ENCODE measurements around the gene ZNFX1. TPM values are rescaled to one million over a fixed set of nuclear protein-coding genes. Genes with fewer than 3 reads are reported as not detected.
A peak's percentile ranks its signal among the peaks of the same experiment; 100 is the strongest.
"Not testable (repeated sequence)": the region's sequence is repeated elsewhere in the genome, so short reads cannot be mapped to it uniquely, and the experiment has no call there.

ZNFX1 gene
- total RNA-seq, 1 donor from 2014 or later, result 10.4 TPM

DNA sequence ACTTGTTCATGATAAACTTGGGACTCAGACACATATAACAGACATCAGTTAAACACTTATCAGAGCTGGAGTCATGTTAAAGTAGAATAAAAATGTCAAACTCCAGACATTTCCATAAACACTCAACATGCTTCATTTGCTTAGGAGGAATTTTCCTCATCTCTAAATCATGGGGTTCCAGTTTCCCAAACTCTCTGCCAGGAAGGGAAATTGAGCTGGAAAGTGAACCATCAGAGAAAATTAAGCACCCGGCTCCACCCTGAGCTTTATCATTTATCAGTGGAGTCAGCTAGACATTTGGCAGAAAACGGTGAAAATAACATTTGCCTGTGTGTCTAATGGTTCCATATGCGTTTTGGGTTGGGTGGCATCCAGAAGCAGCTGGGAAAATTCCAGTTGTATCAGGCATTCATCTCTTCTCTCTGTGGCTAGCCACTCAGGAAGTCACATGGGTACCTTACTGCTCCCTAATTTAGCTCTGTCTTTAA lies 25.3 kb upstream of the ZNFX1 start:
- Mint-ChIP-seq H3K9me3 (no peaks in the 10 kb centered on the region), H3K4me3 (no peak overlapping the region), H3K27ac (ENCODE audit: unreplicated experiment) (no peak overlapping the region), H3K27me3 (ENCODE audit: low read depth) (no peaks in the 10 kb centered on the region), H3K4me1 (no peaks in the 10 kb centered on the region), H3K36me3 (ENCODE audit: low read depth) (no peaks in the 10 kb centered on the region)
- no peak for DNase-seq (ENCODE audit: low read depth, low spot score)
- TF ChIP-seq, protein P1, sequence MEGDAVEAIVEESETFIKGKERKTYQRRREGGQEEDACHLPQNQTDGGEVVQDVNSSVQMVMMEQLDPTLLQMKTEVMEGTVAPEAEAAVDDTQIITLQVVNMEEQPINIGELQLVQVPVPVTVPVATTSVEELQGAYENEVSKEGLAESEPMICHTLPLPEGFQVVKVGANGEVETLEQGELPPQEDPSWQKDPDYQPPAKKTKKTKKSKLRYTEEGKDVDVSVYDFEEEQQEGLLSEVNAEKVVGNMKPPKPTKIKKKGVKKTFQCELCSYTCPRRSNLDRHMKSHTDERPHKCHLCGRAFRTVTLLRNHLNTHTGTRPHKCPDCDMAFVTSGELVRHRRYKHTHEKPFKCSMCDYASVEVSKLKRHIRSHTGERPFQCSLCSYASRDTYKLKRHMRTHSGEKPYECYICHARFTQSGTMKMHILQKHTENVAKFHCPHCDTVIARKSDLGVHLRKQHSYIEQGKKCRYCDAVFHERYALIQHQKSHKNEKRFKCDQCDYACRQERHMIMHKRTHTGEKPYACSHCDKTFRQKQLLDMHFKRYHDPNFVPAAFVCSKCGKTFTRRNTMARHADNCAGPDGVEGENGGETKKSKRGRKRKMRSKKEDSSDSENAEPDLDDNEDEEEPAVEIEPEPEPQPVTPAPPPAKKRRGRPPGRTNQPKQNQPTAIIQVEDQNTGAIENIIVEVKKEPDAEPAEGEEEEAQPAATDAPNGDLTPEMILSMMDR (conservative IDR thresholded peaks at IDR 0.05), result no peak

DNA sequence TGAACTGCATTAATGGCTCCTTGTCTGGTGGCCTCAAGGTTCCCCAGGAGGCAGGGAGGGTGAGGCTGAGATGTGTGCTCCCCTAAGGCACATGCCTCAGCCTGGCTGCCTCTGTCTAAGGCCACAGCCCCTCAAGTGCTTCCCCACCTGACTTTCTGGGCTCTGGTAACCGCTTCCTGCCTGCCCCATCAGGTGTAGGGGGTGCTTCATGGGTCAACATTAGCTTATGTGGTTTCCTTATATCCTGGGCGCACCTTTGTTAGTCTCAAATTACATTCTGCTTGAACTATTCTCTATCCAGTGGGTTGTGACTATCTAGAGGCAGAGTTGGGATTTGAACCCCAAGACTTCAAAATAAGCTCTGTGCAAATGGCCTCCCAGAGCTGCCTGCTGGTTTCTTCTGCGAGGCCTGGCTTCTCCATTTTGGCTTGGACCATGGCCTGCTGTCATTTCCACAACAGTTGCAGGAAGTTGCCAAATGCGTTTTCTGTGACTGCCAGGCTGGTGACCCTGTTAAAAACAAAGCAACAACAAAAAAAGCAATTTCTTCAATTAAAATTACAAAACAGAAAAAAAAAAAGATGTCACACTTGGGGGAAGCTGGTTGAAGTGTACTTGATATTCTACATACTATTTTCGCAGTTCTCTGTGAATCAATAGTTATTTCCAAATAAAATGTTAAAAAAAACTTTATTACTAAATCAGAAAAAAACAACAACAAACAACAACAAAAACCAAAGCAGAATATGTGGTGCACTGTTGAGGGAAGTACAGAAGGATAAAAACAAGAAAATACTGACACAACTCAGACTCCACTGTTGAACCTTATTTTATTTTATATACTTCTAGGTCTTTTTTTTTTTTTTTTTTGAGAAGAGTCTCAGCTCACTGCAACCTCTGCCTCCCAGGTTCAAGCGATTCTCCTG lies 20.0 kb upstream of the ZNFX1 start:
- no peaks in the 10 kb centered on the region for H3K9me3 Mint-ChIP-seq

DNA sequence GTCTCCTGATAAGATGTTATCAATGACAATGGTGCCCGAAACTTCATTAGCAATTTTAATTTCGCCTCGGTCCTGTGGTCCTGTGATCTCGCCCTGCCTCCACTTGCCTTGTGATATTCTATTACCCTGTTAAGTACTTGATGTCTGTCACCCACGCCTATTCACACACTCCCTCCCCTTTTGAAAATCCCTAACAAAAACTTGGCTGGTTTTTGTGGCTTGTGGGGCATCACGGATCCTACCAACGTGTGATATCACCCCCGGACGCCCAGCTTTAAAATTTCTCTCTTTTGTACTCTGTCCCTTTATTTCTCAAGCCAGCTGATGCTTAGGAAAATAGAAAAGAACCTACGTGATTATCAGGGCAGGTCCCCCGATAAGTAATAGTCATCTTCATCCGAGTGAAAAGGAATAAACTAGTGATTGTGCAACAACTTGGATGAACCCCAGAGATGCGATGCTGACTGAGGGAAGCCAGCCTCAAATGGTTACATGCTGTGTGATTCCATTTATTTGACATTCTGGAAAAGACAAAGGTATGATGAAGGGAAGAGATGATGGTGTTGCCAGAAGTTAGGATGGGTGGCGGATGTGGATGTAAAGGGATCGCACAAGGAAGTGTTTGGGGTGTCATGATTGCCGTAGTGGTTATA lies 16.3 kb upstream of the ZNFX1 start:
- peaks cover 28% of the 10 kb centered on the region for H3K36me3 Mint-ChIP-seq (ENCODE audit: low read depth)
- H3K9me3 Mint-ChIP-seq; DNase-seq (ENCODE audit: low read depth, low spot score); H3K27me3 Mint-ChIP-seq (ENCODE audit: low read depth); H3K4me3 Mint-ChIP-seq: not testable (repeated sequence)
- H3K27ac Mint-ChIP-seq (ENCODE audit: unreplicated experiment), result peak overlapping the region; percentile 46
- peaks cover 18% of the 10 kb centered on the region for H3K4me1 Mint-ChIP-seq

More for the DNA sequence above, 20.0 kb upstream of the ZNFX1 start:
- no peak for DNase-seq (ENCODE audit: low read depth, low spot score)
- Mint-ChIP-seq H3K27me3 (ENCODE audit: low read depth) (no peaks in the 10 kb centered on the region), H3K27ac (ENCODE audit: unreplicated experiment) (no peak overlapping the region), H3K4me3 (no peak overlapping the region), H3K36me3 (ENCODE audit: low read depth) (peaks cover 10% of the 10 kb centered on the region), H3K4me1 (peaks cover 10% of the 10 kb centered on the region)
- TF ChIP-seq, protein P1 (conservative IDR thresholded peaks at IDR 0.05), result no peak

DNA sequence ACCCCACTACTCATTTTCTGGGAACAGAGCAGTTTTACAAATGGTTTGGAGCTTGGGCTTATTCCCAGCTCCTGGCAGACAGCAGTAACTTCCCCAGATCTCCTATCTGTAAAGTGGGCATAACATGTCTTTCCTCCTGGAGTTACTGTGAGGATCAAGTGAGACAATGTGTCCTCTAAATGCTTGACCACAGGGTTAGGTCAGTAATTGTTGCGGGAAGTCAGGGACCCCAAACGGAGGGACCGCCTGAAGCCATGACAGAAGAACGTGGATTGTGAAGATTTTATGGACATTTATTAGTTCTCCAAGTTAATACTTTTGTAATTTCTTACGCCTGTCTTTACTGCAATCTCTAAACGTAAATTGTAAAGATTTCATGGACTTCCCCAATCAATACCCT lies 15.3 kb upstream of the ZNFX1 start:
- peaks cover 18% of the 10 kb centered on the region for H3K4me1 Mint-ChIP-seq
- no peaks in the 10 kb centered on the region for H3K9me3 Mint-ChIP-seq
- TF ChIP-seq, protein P1 (conservative IDR thresholded peaks at IDR 0.05), result no peak
- peaks cover 30% of the 10 kb centered on the region for H3K36me3 Mint-ChIP-seq (ENCODE audit: low read depth)
- peak overlapping the region; percentile 1 for H3K4me3 Mint-ChIP-seq
- no peak overlapping the region for H3K27ac Mint-ChIP-seq (ENCODE audit: unreplicated experiment)
- DNase-seq (ENCODE audit: low read depth, low spot score), result no peak
- peaks cover 3% of the 10 kb centered on the region for H3K27me3 Mint-ChIP-seq (ENCODE audit: low read depth)

DNA sequence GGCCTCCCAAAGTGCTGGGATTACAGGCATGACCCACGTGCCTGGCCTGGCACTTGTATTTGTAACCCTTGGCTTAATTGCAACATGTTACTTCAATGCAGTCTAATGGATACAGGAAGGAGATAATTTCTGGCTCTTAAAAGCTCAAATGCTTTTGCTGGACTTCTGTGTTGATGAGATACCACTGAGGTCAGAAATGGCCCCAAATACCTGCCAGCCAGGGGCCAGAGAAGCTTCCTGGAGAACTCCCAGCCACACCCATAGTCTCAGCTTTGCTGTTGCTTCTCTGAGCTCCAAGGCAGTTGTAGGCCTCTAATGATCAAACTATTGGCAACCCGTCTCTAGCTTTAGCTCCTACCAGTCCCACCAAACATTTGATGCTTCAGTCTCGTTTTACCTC lies 14.2 kb upstream of the ZNFX1 start:
- Mint-ChIP-seq H3K9me3 (no peaks in the 10 kb centered on the region), H3K36me3 (ENCODE audit: low read depth) (peaks cover 41% of the 10 kb centered on the region), H3K4me1 (peaks cover 24% of the 10 kb centered on the region), H3K27ac (ENCODE audit: unreplicated experiment) (no peak overlapping the region), H3K4me3 (peak overlapping the region; percentile 36), H3K27me3 (ENCODE audit: low read depth) (peaks cover 3% of the 10 kb centered on the region)
- DNase-seq (ENCODE audit: low read depth, low spot score), result no peak
- TF ChIP-seq, protein P1 (conservative IDR thresholded peaks at IDR 0.05), result no peak
